SJSA1 (cell line): Measurements from ENCODE around the gene OR5AU1. TPM values are rescaled to one million over a fixed set of nuclear protein-coding genes. Genes with fewer than 3 reads are reported as not detected.
A peak's percentile ranks its signal among the peaks of the same experiment; 100 is the strongest.

ENCODE experiments used
- DNase-seq, 2 experiments: peaks; one replicate each; pipeline ENCODE4 v3.0.0-alpha.2; 2015 to 2020; ENCODE audit warnings: low spot score in 2 of 2, low read depth in 1 of 2
- H3K27ac ChIP-seq: fragments of 250-450 bp; sonication (Bioruptor Pico); 2 replicates; pipeline ENCODE4 v1.5.1; 2020; ENCODE audit warnings: mild to moderate bottlenecking, moderate library complexity
- H3K27me3 ChIP-seq: fragments of 250-450 bp; sonication (Bioruptor Pico); replicated peaks from 2 replicates; pipeline ENCODE4 v1.5.1; 2020; ENCODE audit warnings: mild to moderate bottlenecking, moderate library complexity
- H3K36me3 ChIP-seq: fragments of 250-450 bp; sonication (Bioruptor Pico); 2 replicates; pipeline ENCODE4 v1.5.1; 2020; ENCODE audit warnings: mild to moderate bottlenecking
- H3K4me1 ChIP-seq: fragments of 250-450 bp; sonication (Bioruptor Pico); replicated peaks from 2 replicates; pipeline ENCODE4 v1.6.1; 2021; ENCODE audit warnings: mild to moderate bottlenecking
- H3K4me3 ChIP-seq: fragments of 250-450 bp; sonication (Bioruptor Pico); 2 replicates; pipeline ENCODE4 v1.5.1; 2020; ENCODE audit warnings: mild to moderate bottlenecking
- H3K9me3 ChIP-seq: fragments of 250-450 bp; sonication (Bioruptor Pico); replicated peaks from 2 replicates; pipeline ENCODE4 v1.5.1; 2020; ENCODE audit warnings: mild to moderate bottlenecking
- total RNA-seq: library from RNA; depleted of rRNA; stranded (reverse); fragments of >200 nt; shearing (Covaris generic); gene quantifications from 2 replicates; pipeline ENCODE4 v1.2.3, GENCODE V29; 2014; rRNA removed

Gene OR5AU1
- total RNA-seq, 1 experiment from 2014 or later: not detected

GRCh38 chr14:21108791-21109190 is 47.1 kb downstream of the OR5AU1 start:
- no peaks in the 10 kb centered on the region for H3K27me3 ChIP-seq
- H3K9me3 ChIP-seq: no peaks in the 10 kb centered on the region
- no peak overlapping the region for H3K27ac ChIP-seq
- DNase-seq: no peak
- no peaks in the 10 kb centered on the region for H3K36me3 ChIP-seq
- peaks cover 14% of the 10 kb centered on the region for H3K4me1 ChIP-seq
- H3K4me3 ChIP-seq: no peak overlapping the region

GRCh38 chr14:21107283-21107800 is 48.5 kb downstream of the OR5AU1 start:
- Histone ChIP-seq H3K9me3 (no peaks in the 10 kb centered on the region), H3K4me3 (no peak overlapping the region), H3K27me3 (no peaks in the 10 kb centered on the region), H3K4me1 (peaks cover 23% of the 10 kb centered on the region), H3K27ac (no peak overlapping the region), H3K36me3 (no peaks in the 10 kb centered on the region)
- DNase-seq: no peak

GRCh38 chr14:21106498-21107282 is 49.2 kb downstream of the OR5AU1 start:
- DNase-seq: peak; percentile 56 to 66
- Histone ChIP-seq H3K4me3 (no peak overlapping the region), H3K4me1 (peaks cover 23% of the 10 kb centered on the region), H3K27me3 (no peaks in the 10 kb centered on the region), H3K36me3 (no peaks in the 10 kb centered on the region), H3K27ac (no peak overlapping the region), H3K9me3 (no peaks in the 10 kb centered on the region)

GRCh38 chr14:21106176-21106497 is 49.7 kb downstream of the OR5AU1 start:
- Histone ChIP-seq H3K27ac (no peak overlapping the region), H3K4me1 (peaks cover 23% of the 10 kb centered on the region), H3K27me3 (no peaks in the 10 kb centered on the region), H3K36me3 (no peaks in the 10 kb centered on the region), H3K9me3 (no peaks in the 10 kb centered on the region), H3K4me3 (no peak overlapping the region)
- DNase-seq: no peak

GRCh38 chr14:21105095-21105494 is 50.8 kb downstream of the OR5AU1 start:
- Histone ChIP-seq H3K27ac (no peak overlapping the region), H3K36me3 (no peaks in the 10 kb centered on the region), H3K27me3 (no peaks in the 10 kb centered on the region), H3K9me3 (no peaks in the 10 kb centered on the region), H3K4me3 (no peak overlapping the region), H3K4me1 (peaks cover 23% of the 10 kb centered on the region)
- no peak for DNase-seq

Other genes with a start within 250 kb of the OR5AU1 start
- gene RNASE2, start 200.6 kb downstream of the OR5AU1 start, total RNA-seq: not detected in 2 replicates
- 37.8 and 73.1 TPM in 2 replicates for gene METTL17, start 166.1 kb downstream of the OR5AU1 start, total RNA-seq
- not detected in 2 replicates for gene SLC39A2, start 156.8 kb downstream of the OR5AU1 start, total RNA-seq
- gene NDRG2, start 131.0 kb downstream of the OR5AU1 start, total RNA-seq: 0.08 TPM in 1 of 2 replicates, not detected in the other
- gene TPPP2, start 125.8 kb downstream of the OR5AU1 start, total RNA-seq: not detected in 2 replicates
- gene RNASE13, start 121.3 kb downstream of the OR5AU1 start, total RNA-seq: not detected in 2 replicates
- gene RNASE7, start 113.7 kb downstream of the OR5AU1 start, total RNA-seq: not detected in 2 replicates
- not detected in 2 replicates for gene RNASE8, start 98.2 kb downstream of the OR5AU1 start, total RNA-seq
- gene ARHGEF40, start 85.8 kb downstream of the OR5AU1 start, total RNA-seq: 38.7 and 42.2 TPM in 2 replicates
- 3.2 and 16.8 TPM in 2 replicates for gene ZNF219, start 57.4 kb downstream of the OR5AU1 start, total RNA-seq
- not detected in 2 replicates for gene TMEM253, start 55.0 kb downstream of the OR5AU1 start, total RNA-seq
- gene HNRNPC, start 113.4 kb upstream of the OR5AU1 start, total RNA-seq: 1,058 and 1,156 TPM in 2 replicates
- not detected in 2 replicates for gene RPGRIP1, start 124.0 kb upstream of the OR5AU1 start, total RNA-seq
- gene SUPT16H, start 228.0 kb upstream of the OR5AU1 start, total RNA-seq: 63.6 and 90.1 TPM in 2 replicates